Ovary (tissue), 3 donors: Measurements from ENCODE around the gene ARFGAP1.

Source experiments
- CTCF ChIP-seq, 3 donors: fragments of 450-650 bp in 2 of 3; fragments of 200-600 bp in 1 of 3; IDR thresholded peaks; one replicate each; pipeline versions ENCODE4 v1.5.1 to v1.8.0; 2016 to 2022; ENCODE audit warnings: antibody characterized with exemption in 3 of 3, mild to moderate bottlenecking in 1 of 3
- POLR2A ChIP-seq: fragments of 450-650 bp; IDR thresholded peaks from one replicate; pipeline ENCODE4 v1.6.1; 2017; ENCODE audit warnings: antibody characterized with exemption, mild to moderate bottlenecking, moderate library complexity
- donor health status: DM: no; HTN: no; CAD: no.

DNA sequence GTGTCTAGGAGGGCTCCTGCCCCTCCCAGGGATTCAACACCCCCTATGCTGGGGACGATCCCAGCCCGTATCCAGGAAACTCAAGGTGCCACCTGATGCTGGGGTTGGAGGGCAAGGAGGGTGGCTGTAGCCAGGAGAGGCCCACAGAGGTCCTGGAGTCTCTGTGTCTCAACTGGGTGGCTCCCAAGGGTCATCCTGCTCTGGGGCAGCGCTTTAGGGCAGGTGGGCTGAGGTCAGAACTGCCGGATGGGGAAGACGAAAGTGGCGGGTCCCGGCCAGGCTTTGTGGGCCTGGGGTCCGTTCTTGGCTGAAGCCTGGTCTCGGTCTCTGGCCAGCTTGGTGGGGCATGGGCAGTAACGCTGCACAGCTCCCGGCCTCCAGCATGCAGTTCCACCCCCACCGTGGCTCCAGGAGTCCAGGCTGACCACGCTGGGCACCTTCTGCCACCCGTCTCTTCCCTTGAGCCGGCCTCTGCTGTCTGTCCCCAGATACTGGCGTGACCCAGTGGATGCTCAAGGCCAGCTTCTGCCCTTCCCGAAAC lies 17.6 kb downstream of the ARFGAP1 start:
- TF ChIP-seq POLR2A (no peak), CTCF (IDR thresholded peaks at IDR 0.05) (no peak)
